OCI-LY7 (cell line): ENCODE data around the gene TRMU. TPM values are rescaled to one million over a fixed set of nuclear protein-coding genes. Genes with fewer than 3 reads are reported as not detected.

ENCODE experiments used
- BruUV-seq: library from RNA; stranded (reverse); fragments of 400-500 nt; replicated peaks from 2 replicates; lab custom pipeline; 2021; lab: Mats Ljungman, UMichigan
- CTCF ChIA-PET: fragments of 300-600 bp; sonication (Branson Sonifier 250); formaldehyde crosslinking; loops from one replicate; lab custom pipeline; 2022; ENCODE audit warnings: antibody characterized with exemption; ENCODE audit not compliant: unreplicated experiment; lab: Charles Lee
- POLR2A ChIA-PET: fragments of 300-600 bp; sonication (Branson Sonifier 250); formaldehyde crosslinking; loops from one replicate; lab custom pipeline; 2022; ENCODE audit warnings: antibody characterized with exemption; lab: Charles Lee
- DNase-seq: peaks from one replicate; pipeline ENCODE4 v3.0.0-alpha.2; 2015; ENCODE audit warnings: low spot score
- H2AFZ ChIP-seq: fragments of 200-600 bp; sonication (generic), shearing (Covaris generic); 2 replicates; pipeline ENCODE4 v1.6.1; 2014; ENCODE audit warnings: mild to moderate bottlenecking, antibody characterized with exemption, low read length, moderate library complexity
- H3K27ac ChIP-seq: fragments of 200-600 bp; sonication (generic); 2 replicates; pipeline ENCODE4 v1.5.1; 2014; ENCODE audit warnings: mixed run types, low read depth, mild to moderate bottlenecking, moderate library complexity, low read length, inconsistent platforms; ENCODE audit not compliant: poor library complexity, severe bottlenecking
- H3K36me3 ChIP-seq: fragments of 200-600 bp; sonication (generic); 2 replicates; pipeline ENCODE4 v1.6.1; 2014; ENCODE audit warnings: mild to moderate bottlenecking, antibody characterized with exemption, low read length, moderate library complexity, mixed read lengths; ENCODE audit not compliant: insufficient read depth
- H3K4me1 ChIP-seq: fragments of 200-600 bp; sonication (generic); 2 replicates; pipeline ENCODE4 v1.5.1; 2014; ENCODE audit warnings: mild to moderate bottlenecking, low read length; ENCODE audit not compliant: insufficient read depth, poor library complexity, severe bottlenecking
- H3K4me2 ChIP-seq: fragments of 200-600 bp; sonication (generic); 2 replicates; pipeline ENCODE4 v1.6.1; 2014; ENCODE audit warnings: mild to moderate bottlenecking, low read length
- H3K4me3 ChIP-seq: fragments of 200-600 bp; sonication (generic); 2 replicates; pipeline ENCODE4 v1.5.1; 2014; ENCODE audit warnings: mild to moderate bottlenecking, low read depth, low read length; ENCODE audit not compliant: poor library complexity, severe bottlenecking
- H3K79me2 ChIP-seq: fragments of 200-600 bp; sonication (generic); 2 replicates; pipeline ENCODE4 v1.6.1; 2016; ENCODE audit warnings: low read depth, mild to moderate bottlenecking, low read length, moderate library complexity, mixed read lengths; ENCODE audit not compliant: insufficient read depth
- H3K9me2 ChIP-seq: fragments of 200-600 bp; sonication (generic); 2 replicates; pipeline ENCODE4 v1.6.1; 2016; ENCODE audit warnings: mild to moderate bottlenecking, low read length, mixed read lengths; ENCODE audit not compliant: insufficient read depth
- H3K9me3 ChIP-seq: fragments of 200-600 bp; sonication (generic); 2 replicates; pipeline ENCODE4 v1.6.1; 2014; ENCODE audit warnings: mild to moderate bottlenecking, mixed run types, low read length, mixed read lengths
- H4K20me1 ChIP-seq: fragments of 200-600 bp; sonication (generic); 2 replicates; pipeline ENCODE4 v1.6.1; 2014; ENCODE audit warnings: mild to moderate bottlenecking, antibody characterized with exemption, low read length, moderate library complexity, mixed read lengths; ENCODE audit not compliant: insufficient read depth
- CTCF ChIP-seq: fragments of 200-600 bp; sonication (generic); conservative IDR thresholded peaks from 2 replicates; pipeline ENCODE4 v1.5.1; 2014; ENCODE audit warnings: mild to moderate bottlenecking, antibody characterized with exemption, low read length, moderate library complexity, mixed read lengths
- EZH2phosphoT487 ChIP-seq: fragments of 200-600 bp; sonication (generic); IDR thresholded peaks from 2 replicates; pipeline ENCODE4 v1.6.1; 2018; ENCODE audit warnings: low read depth, borderline replicate concordance, mild to moderate bottlenecking, mixed run types, antibody characterized with exemption, low read length, moderate library complexity, mixed read lengths
- intact Hi-C: fragments of 100-400 bp; cut with micrococcal nuclease; formaldehyde crosslinking; loops from one replicate; pipeline ENCODE4 v1.10.0; 2022; ENCODE audit not compliant: unreplicated experiment
- total RNA-seq, 2 experiments: library from RNA; depleted of rRNA in 1 of 2; stranded (reverse); fragments of >200 nt in 1 of 2; shearing (Covaris generic) in 1 of 2; gene quantifications; 2 replicates each; pipeline ENCODE4 v1.2.3, GENCODE V29; 2014 to 2022

The TRMU gene
- total RNA-seq, 2 experiments from 2014 or later, result 88.2 to 121 TPM

- no peaks in the 10 kb centered on the region for H4K20me1 ChIP-seq
- no peaks in the 10 kb centered on the region for H3K79me2 ChIP-seq
- H3K9me2 ChIP-seq, result no peaks in the 10 kb centered on the region
- TF ChIP-seq EZH2phosphoT487 (no peak), CTCF (no peak)
- no peaks in the 10 kb centered on the region for H3K4me1 ChIP-seq
- no peak overlapping the region for H3K4me2 ChIP-seq
- intact Hi-C loops, result no loop called here
- H2AFZ ChIP-seq, result no peak overlapping the region
- H3K9me3 ChIP-seq, result no peaks in the 10 kb centered on the region
- H3K36me3 ChIP-seq, result no peaks in the 10 kb centered on the region
- ChIA-PET CTCF (no interaction called here), POLR2A (no interaction called here)
- no peak for DNase-seq
- H3K4me3 ChIP-seq, result no peak overlapping the region
- no TSS peak for BruUV-seq
- H3K27ac ChIP-seq, result no peak overlapping the region
Measured at GRCh38 chr22:46389081-46389480, 53.6 kb downstream of the TRMU start.

- no TSS peak for BruUV-seq
- Histone ChIP-seq H4K20me1 (no peaks in the 10 kb centered on the region), H3K4me3 (no peak overlapping the region), H3K9me2 (no peaks in the 10 kb centered on the region), H3K27ac (no peak overlapping the region), H3K4me2 (no peak overlapping the region), H3K9me3 (no peaks in the 10 kb centered on the region), H3K4me1 (no peaks in the 10 kb centered on the region), H3K36me3 (no peaks in the 10 kb centered on the region), H2AFZ (no peak overlapping the region), H3K79me2 (no peaks in the 10 kb centered on the region)
- CTCF ChIA-PET, result no interaction called here
- no peak for TF ChIP-seq CTCF
- TF ChIP-seq EZH2phosphoT487, result no peak
- POLR2A ChIA-PET, result no interaction called here
- no peak for DNase-seq
- intact Hi-C loops, result no loop called here
Measured at GRCh38 chr22:46390105-46390651, 54.7 kb downstream of the TRMU start.

- no peak for DNase-seq
- no peaks in the 10 kb centered on the region for H3K4me1 ChIP-seq
- no peak overlapping the region for H2AFZ ChIP-seq
- no peaks in the 10 kb centered on the region for H3K79me2 ChIP-seq
- H3K9me3 ChIP-seq, result no peaks in the 10 kb centered on the region
- ChIA-PET CTCF (no interaction called here), POLR2A (no interaction called here)
- H3K4me3 ChIP-seq, result no peak overlapping the region
- intact Hi-C loops, result no loop called here
- no peaks in the 10 kb centered on the region for H4K20me1 ChIP-seq
- no peaks in the 10 kb centered on the region for H3K36me3 ChIP-seq
- no peaks in the 10 kb centered on the region for H3K9me2 ChIP-seq
- no peak overlapping the region for H3K27ac ChIP-seq
- no peak overlapping the region for H3K4me2 ChIP-seq
- TF ChIP-seq CTCF (no peak), EZH2phosphoT487 (no peak)
- BruUV-seq, result no TSS peak
Measured at GRCh38 chr22:46390652-46391301, 55.3 kb downstream of the TRMU start.
